GM12873 (cell line): Measurements from ENCODE around the gene NEK1.

Experiments
- TF ChIP-seq, protein P1 (sequence below): IDR thresholded peaks from 2 replicates; pipeline ENCODE4 v1.5.1; 2012; ENCODE audit warnings: low read depth, mild to moderate bottlenecking, moderate library complexity, low read length, control low read depth; ENCODE audit not compliant: insufficient read depth; ENCODE audit errors: missing control alignments

NEK1 gene

DNA sequence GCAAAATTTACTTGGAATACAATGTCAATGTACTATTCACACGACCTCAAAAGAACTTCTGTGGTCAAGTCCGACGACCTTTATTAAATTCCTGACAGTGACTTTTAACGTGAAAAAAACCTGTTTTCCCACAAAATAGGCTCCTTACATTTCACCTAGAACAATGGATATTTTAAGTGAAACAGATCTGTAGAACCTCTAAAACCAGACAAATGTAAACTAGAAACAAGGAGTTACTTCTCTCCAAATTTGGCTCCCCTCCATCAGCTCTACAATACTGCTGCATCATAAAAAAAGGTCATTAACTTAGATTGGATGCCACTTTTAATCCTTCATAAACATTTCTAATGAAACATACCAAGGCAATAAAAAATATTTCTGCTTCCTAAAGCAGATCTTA lies 1.2 kb downstream of the NEK1 start:
- TF ChIP-seq, protein P1, sequence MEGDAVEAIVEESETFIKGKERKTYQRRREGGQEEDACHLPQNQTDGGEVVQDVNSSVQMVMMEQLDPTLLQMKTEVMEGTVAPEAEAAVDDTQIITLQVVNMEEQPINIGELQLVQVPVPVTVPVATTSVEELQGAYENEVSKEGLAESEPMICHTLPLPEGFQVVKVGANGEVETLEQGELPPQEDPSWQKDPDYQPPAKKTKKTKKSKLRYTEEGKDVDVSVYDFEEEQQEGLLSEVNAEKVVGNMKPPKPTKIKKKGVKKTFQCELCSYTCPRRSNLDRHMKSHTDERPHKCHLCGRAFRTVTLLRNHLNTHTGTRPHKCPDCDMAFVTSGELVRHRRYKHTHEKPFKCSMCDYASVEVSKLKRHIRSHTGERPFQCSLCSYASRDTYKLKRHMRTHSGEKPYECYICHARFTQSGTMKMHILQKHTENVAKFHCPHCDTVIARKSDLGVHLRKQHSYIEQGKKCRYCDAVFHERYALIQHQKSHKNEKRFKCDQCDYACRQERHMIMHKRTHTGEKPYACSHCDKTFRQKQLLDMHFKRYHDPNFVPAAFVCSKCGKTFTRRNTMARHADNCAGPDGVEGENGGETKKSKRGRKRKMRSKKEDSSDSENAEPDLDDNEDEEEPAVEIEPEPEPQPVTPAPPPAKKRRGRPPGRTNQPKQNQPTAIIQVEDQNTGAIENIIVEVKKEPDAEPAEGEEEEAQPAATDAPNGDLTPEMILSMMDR: no peak

DNA sequence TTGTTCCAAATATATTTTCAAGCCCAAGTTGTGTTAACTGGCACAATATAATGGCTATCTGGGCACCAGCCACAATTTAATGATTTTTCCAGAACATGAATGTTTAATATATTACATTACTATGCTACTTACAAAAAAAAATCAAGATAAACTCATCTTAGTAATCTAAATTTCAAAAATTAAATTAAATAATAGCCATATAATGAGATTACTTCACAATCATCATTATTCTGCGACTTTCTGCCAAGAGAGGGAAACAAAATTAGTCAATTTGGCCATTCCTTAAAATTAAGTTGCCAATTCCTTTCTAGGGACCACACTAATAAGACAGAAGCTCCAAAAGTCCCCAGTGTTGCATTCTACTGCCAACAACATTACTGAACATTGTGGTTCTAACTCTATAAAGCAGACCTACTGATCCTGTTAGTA lies 7.5 kb downstream of the NEK1 start:
- TF ChIP-seq, protein P1: no peak

DNA sequence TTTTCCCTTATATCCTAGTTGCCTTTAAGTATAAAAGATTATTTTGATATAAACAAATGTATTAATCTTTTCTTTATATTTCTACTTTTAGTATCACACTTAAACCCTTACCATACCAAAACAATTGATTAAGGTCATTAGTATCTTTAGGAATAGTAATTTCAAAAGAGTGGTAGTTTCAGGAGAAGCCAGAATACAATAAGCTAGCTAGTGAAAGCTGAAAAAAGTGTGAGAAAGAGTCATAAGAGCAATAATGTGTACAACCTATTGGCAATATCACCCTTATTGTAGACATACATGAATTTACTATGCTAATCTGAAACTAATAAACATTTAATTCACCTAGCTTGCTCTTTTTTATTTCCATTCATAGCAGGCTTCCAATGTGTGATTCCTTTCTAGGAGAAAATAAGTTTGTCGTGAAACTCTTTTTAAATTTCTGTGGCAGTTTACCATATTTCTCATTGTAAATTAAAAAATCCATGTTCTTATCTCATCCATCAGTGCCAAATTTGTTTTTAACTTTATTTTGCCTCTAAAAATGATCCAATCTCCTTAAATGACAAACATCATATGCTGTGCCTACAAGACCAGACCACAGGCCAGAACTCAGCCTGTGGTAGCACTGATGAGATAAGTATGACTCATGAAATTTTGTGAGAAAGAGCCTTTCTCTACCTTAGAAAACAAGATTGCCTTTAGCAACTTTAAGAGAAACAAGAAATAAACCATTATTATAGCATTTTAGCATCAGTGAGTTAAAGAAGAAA lies 8.1 kb downstream of the NEK1 start:
- TF ChIP-seq, protein P1: no peak

DNA sequence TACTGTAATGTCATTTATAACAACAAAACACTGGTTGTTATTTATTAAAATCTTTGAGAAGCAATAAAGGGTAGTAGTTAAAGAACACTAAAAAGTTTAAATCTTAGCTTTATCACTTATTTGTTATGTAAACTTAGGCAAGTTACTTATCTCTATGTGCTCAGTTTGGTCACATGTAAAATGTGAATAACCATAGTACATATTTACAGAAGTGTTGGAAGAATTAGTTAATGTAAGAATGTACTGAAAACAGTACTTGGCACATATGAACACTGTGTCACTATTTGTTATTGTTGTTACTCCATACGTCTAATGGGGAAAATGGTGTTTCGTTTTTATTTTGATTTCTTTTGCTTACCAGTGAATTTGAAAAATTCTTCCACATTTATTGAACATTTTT lies 9.1 kb downstream of the NEK1 start:
- TF ChIP-seq, protein P1: no peak

DNA sequence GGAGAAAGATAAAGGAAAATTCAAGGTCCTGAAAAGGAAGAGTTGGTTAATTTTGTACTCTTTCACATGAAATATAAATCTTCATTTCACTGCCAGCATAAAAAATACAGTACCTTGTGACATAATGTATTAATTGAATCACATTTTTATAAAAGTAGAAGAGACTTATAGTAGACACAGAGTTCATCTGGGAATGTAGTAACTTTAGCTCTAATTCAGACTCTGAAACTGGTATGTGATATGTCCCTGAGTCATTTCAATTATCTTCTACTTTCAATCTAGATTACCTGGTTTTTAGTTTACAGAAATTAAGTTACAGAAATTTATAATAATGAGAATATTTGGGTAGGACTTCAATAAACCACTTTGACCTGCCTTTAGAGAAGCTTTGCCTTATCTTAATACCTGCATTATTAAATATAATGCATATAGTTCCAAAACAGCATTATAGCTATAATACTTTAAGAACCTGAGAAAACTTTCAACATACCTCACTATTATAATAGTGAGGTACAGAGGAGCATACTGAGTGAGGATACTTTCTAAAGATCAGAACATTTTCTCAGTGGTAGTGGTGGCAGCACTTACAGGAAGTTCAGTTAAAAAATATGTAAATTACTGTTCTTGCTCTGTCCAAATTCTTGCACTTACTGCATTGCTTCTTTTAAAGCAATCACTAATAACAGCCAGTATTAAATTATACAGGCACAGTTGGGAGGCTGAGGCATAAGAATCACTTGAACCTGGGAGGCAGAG lies 11.2 kb downstream of the NEK1 start:
- TF ChIP-seq, protein P1: no peak

DNA sequence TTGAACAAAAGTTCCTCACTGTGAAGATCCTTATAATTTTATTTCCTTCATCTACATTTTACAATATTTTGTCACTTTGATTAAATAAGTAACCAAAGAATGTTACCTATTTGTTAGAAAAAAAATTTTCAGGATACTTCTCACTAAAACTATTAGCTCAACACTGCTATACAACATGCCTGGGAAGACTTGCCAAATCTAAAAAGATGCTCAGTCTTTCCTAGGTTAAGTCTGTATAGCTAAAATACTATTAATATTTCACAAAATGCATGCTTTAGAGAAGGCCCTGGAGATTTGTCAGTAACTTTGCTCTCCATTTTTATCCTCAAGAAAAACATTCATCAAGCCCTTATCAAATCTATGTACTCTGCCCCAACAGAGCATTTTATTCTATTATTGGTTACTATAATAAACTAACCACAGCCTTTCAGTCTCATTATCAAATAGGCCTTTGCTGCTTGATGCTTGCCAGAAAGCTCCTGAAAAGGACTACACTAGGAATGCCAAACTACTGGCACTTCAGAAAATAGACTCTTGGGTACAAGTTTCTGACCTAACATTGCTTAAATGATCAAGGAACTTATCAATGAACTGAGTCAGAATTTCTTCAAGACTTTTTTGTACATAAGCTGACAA lies 17.7 kb downstream of the NEK1 start:
- TF ChIP-seq, protein P1: no peak

DNA sequence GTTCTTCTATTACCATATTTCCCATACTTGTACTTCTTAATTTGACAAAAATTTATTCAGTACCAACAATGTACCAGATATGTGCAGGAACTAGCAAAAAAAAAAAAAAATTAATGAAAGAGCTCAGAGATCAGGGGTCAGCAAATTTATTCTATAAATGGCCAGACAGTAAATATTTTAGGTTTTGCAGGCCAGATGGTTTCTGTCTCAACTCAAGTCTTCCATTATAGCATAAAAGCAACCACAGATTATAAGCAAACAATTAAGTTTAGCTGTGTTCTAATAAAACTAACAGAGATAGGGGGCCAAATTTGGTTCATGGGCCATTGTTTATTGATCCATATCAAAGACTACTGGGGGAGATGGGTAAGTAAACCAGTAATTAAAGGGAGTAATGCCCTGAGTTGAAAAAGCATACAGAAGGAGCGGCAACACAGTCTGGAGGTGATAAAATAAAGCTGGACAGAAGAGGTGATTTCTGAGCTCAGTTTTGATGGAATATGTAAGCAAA lies 19.3 kb downstream of the NEK1 start:
- TF ChIP-seq, protein P1: no peak
